Gastrocnemius medialis (tissue), 4 donors: Measurements from ENCODE around the gene USH2A. TPM values are rescaled to one million over a fixed set of nuclear protein-coding genes. Genes with fewer than 3 reads are reported as not detected.

Experiments used
- ATAC-seq, 2 donors: fragments of 150-250 bp; one replicate each; pipeline ENCODE4 v1.9.1; 2016
- DNase-seq, 2 donors: peaks; one replicate each; pipeline ENCODE4 v3.0.0-alpha.2; 2019
- H3K27ac ChIP-seq, 4 donors: fragments of 200-600 bp; sonication (generic); 1 replicate in 1 of 4; 2 replicates in 3 of 4; pipeline ENCODE4 v1.5.1; 2016 to 2018; ENCODE audit warnings: mild to moderate bottlenecking in 2 of 4, moderate library complexity in 1 of 4
- H3K27me3 ChIP-seq, 3 donors: fragments of 200-600 bp; sonication (generic) in 2 of 3; 1 replicate in 1 of 3; 2 replicates in 2 of 3; pipeline versions ENCODE4 v1.5.1 to v1.6.0; 2016 to 2019; ENCODE audit warnings: mild to moderate bottlenecking in 1 of 3, moderate library complexity in 1 of 3
- H3K36me3 ChIP-seq, 2 donors: fragments of 200-600 bp; sonication (generic) in 1 of 2; one replicate each; pipeline ENCODE4 v1.5.1; 2017 to 2018
- H3K4me1 ChIP-seq, 2 donors: fragments of 200-600 bp; sonication (generic) in 1 of 2; one replicate each; pipeline ENCODE4 v1.5.1; 2016 to 2017; ENCODE audit warnings: mild to moderate bottlenecking in 2 of 2
- H3K4me3 ChIP-seq, 4 donors: fragments of 200-600 bp; sonication (generic) in 3 of 4; 1 replicate in 1 of 4; 2 replicates in 3 of 4; pipeline ENCODE4 v1.5.1; 2016 to 2019; ENCODE audit warnings: mild to moderate bottlenecking in 2 of 4
- H3K9me3 ChIP-seq, 3 donors: fragments of 200-600 bp; sonication (generic) in 2 of 3; 1 replicate in 1 of 3; 2 replicates in 2 of 3; pipeline ENCODE4 v1.5.1; 2016 to 2019
- POLR2A ChIP-seq, 2 donors: fragments of 450-650 bp; IDR thresholded peaks; one replicate each; pipeline ENCODE4 v1.6.1; 2017; ENCODE audit warnings: antibody characterized with exemption in 2 of 2, mild to moderate bottlenecking in 2 of 2, moderate library complexity in 2 of 2
- in situ Hi-C, 4 donors: fragments of 200-750 bp; cut with MboI; loops; one replicate each; pipeline versions ENCODE4 v1.15.0 to v1.8.0; 2017; ENCODE audit warnings: low sequenced_read_pairs in 4 of 4
- intact Hi-C: fragments of 100-400 bp; cut with DNase I; formaldehyde crosslinking; loops from one replicate; pipeline ENCODE4 v1.15.1; 2023; ENCODE audit warnings: low total_unique reads
- total RNA-seq, 4 donors: library from RNA; depleted of rRNA; stranded (reverse); fragments of >200 nt; gene quantifications; one replicate each; pipeline versions ENCODE4 v1.1.0 to v1.2.3, GENCODE V29; 2016
- TF ChIP-seq, protein P1 (sequence below), 5 experiments: fragments of 450-650 bp in 3 of 5; fragments of 200-600 bp in 2 of 5; sonication (generic) in 2 of 5; IDR thresholded peaks in 4 of 5; conservative IDR thresholded peaks in 1 of 5; 1 replicate in 4 of 5; 2 replicates in 1 of 5; pipeline ENCODE4 v1.5.1; 2016 to 2019; ENCODE audit warnings: antibody characterized with exemption in 5 of 5, mild to moderate bottlenecking in 3 of 5, moderate library complexity in 3 of 5

USH2A gene
- total RNA-seq, 4 donors from 2014 or later = 0.02 TPM; not detected in 3

DNA sequence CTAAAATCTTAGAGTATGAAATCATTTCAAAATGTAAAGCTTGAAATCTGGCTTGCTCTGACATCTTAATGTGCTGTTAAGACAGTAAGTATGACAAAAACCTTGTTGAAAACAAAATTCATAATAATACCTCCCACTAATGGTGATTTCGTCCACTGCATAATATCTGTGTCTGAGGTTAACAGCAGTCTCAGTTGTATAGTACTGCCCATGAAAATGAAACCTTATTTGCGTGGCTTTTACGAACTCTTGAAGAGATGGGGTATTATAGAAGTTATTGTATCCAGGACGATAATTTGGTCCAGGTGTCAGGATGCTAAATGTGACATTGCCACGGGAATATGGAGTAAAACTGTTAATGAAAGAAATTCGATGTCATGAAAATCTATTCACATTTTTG is 99.9 kb downstream of the USH2A start:
- H3K27ac ChIP-seq = no peak overlapping the region
- no peaks in the 10 kb centered on the region for H3K9me3 ChIP-seq
- H3K36me3 ChIP-seq = no peaks in the 10 kb centered on the region
- DNase-seq (no peak), ATAC-seq (no peak)
- no peak overlapping the region for H3K4me3 ChIP-seq
- H3K4me1 ChIP-seq = no peaks in the 10 kb centered on the region
- no peaks in the 10 kb centered on the region for H3K27me3 ChIP-seq
- intact Hi-C loops (no loop called here), in situ Hi-C loops (no loop called here)
- TF ChIP-seq, protein P1, sequence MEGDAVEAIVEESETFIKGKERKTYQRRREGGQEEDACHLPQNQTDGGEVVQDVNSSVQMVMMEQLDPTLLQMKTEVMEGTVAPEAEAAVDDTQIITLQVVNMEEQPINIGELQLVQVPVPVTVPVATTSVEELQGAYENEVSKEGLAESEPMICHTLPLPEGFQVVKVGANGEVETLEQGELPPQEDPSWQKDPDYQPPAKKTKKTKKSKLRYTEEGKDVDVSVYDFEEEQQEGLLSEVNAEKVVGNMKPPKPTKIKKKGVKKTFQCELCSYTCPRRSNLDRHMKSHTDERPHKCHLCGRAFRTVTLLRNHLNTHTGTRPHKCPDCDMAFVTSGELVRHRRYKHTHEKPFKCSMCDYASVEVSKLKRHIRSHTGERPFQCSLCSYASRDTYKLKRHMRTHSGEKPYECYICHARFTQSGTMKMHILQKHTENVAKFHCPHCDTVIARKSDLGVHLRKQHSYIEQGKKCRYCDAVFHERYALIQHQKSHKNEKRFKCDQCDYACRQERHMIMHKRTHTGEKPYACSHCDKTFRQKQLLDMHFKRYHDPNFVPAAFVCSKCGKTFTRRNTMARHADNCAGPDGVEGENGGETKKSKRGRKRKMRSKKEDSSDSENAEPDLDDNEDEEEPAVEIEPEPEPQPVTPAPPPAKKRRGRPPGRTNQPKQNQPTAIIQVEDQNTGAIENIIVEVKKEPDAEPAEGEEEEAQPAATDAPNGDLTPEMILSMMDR (IDR thresholded peaks at IDR 0.05 in 4 of 5, conservative IDR thresholded peaks at IDR 0.05 in 1 of 5) = no peak
- TF ChIP-seq POLR2A (IDR thresholded peaks at IDR 0.05) = no peak

DNA sequence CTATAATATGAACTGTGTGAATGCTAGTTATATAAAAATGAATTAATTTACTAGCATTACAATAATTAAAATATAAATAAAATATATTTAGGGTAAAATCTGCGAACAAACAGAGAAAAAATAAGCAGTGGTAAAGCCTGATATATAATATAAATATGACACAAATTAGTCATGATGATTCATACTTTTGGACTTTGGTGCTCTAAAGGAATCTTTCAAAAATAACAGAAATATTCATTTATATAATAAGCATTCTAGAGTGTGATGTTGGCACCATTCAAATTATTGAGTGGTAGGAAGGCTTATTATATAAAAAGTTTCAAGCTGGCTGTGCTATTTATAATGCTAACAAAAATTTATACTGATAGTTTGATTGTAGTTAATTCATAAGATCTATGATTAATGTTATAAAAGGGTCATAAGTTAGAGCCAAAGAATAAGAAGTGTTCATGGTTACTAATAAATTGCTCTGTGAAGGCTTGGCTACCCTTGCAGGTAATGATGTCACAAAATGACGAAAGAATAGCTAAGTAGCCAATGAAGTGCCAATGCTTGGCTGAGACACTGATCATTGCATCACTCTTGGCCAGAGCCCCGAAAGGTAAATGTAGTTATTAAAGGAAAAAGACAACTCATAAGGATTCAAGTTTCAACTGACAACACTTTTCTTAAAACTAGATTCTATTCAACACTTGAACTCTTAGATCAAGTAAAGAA is 108.7 kb downstream of the USH2A start:
- no peak for ATAC-seq
- no peak for DNase-seq
- in situ Hi-C loops (no loop called here), intact Hi-C loops (no loop called here)
- Histone ChIP-seq H3K27ac (no peak overlapping the region), H3K4me3 (no peak overlapping the region), H3K27me3 (no peaks in the 10 kb centered on the region), H3K4me1 (no peaks in the 10 kb centered on the region), H3K9me3 (no peaks in the 10 kb centered on the region), H3K36me3 (no peaks in the 10 kb centered on the region)
- TF ChIP-seq, protein P1 (IDR thresholded peaks at IDR 0.05 in 4 of 5, conservative IDR thresholded peaks at IDR 0.05 in 1 of 5) = no peak
- no peak for TF ChIP-seq POLR2A (IDR thresholded peaks at IDR 0.05)

DNA sequence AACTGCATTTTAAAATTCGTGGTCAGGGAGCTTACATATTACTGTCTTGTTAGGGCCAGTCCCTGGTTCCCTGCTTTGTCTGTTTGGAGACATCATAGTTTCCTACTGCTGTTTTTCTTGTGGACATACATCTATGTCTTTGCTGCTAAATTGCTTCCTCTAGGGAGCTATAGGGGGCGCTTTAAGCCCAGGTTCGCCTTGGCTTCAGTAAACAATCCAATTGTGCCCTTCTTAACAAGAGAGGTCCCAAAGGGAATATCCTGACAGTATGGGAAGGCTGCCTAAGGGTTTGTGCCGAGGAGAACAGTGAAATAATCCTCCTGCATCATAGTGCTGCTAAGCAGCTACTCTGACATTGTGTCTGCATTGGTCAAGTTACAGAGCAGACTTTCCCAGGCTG is 112.5 kb downstream of the USH2A start:
- ATAC-seq = no peak
- no peaks in the 10 kb centered on the region for H3K36me3 ChIP-seq

DNA sequence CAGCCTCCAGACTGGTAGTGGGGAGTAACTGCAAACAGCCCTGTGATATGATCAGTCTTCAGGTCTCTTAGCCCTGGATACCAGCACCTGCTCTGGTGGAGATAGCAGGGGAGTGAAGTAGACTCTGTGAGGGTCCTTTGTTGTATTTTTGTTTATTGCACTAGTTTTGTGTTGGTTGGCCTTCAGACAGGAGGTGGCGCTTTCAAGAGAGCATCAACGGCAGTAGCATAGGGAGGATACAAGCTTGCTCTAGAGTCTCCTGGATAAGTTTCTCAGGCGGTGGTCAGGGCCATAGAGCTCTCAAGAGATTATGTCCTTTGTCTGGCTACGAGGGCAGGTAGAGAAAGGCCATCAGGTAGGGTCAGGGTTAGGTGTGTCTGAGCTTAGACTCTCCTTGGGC is 116.4 kb downstream of the USH2A start:
- no peaks in the 10 kb centered on the region for H3K36me3 ChIP-seq
- intact Hi-C loops = no loop called here
- no peak for ATAC-seq
- no peak for DNase-seq
- no peak overlapping the region for H3K27ac ChIP-seq
- no peaks in the 10 kb centered on the region for H3K4me1 ChIP-seq
- no peaks in the 10 kb centered on the region for H3K9me3 ChIP-seq
- no peaks in the 10 kb centered on the region for H3K27me3 ChIP-seq
- in situ Hi-C loops = no loop called here
- H3K4me3 ChIP-seq = no peak overlapping the region
- no peak for TF ChIP-seq POLR2A (IDR thresholded peaks at IDR 0.05)
- TF ChIP-seq, protein P1 (IDR thresholded peaks at IDR 0.05 in 4 of 5, conservative IDR thresholded peaks at IDR 0.05 in 1 of 5) = no peak

More for the DNA sequence above, 112.5 kb downstream of the USH2A start:
- in situ Hi-C loops (no loop called here), intact Hi-C loops (no loop called here)
- H3K9me3 ChIP-seq = no peaks in the 10 kb centered on the region
- H3K27ac ChIP-seq = no peak overlapping the region
- no peaks in the 10 kb centered on the region for H3K4me1 ChIP-seq
- no peak for DNase-seq
- no peaks in the 10 kb centered on the region for H3K27me3 ChIP-seq
- no peak overlapping the region for H3K4me3 ChIP-seq
- TF ChIP-seq, protein P1 (IDR thresholded peaks at IDR 0.05 in 4 of 5, conservative IDR thresholded peaks at IDR 0.05 in 1 of 5) = peak in 2 of 5 experiments; percentile 11 to 13
- TF ChIP-seq POLR2A (IDR thresholded peaks at IDR 0.05) = no peak

- TF ChIP-seq, protein P1 (IDR thresholded peaks at IDR 0.05 in 4 of 5, conservative IDR thresholded peaks at IDR 0.05 in 1 of 5) = no peak
- no peak for TF ChIP-seq POLR2A (IDR thresholded peaks at IDR 0.05)
- H3K4me3 ChIP-seq = no peak overlapping the region
- H3K9me3 ChIP-seq = no peaks in the 10 kb centered on the region
- no peak overlapping the region for H3K27ac ChIP-seq
- DNase-seq (no peak), ATAC-seq (no peak)
- no peaks in the 10 kb centered on the region for H3K4me1 ChIP-seq
- H3K27me3 ChIP-seq = no peaks in the 10 kb centered on the region
- intact Hi-C loops (no loop called here), in situ Hi-C loops (no loop called here)
- H3K36me3 ChIP-seq = no peaks in the 10 kb centered on the region
Observed at GRCh38 chr1:216303690-216304089, 119.6 kb downstream of the USH2A start.
